Astrocyte (in vitro differentiated cells and primary cell): ENCODE results near the gene LRCOL1. TPM values are rescaled to one million over a fixed set of nuclear protein-coding genes. Genes with fewer than 3 reads are reported as not detected.

Experiments used
- DNase-seq: peaks from one replicate; pipeline ENCODE4 v3.0.0-alpha.2; 2010; ENCODE audit warnings: low read depth
- FAIRE-seq: peaks from 2 replicates; lab custom pipeline; 2011; peaks lifted over from hg19 to GRCh38; lab: Jason Lieb, UNC
- H2AFZ ChIP-seq: 2 replicates; pipeline ENCODE4 v1.6.0; 2012; ENCODE audit warnings: low read depth, low read length, inconsistent platforms
- H3K27ac ChIP-seq: 2 replicates; pipeline ENCODE4 v1.5.1; 2011; ENCODE audit warnings: low read depth, low read length, inconsistent platforms
- H3K27me3 ChIP-seq: 2 replicates; pipeline ENCODE4 v1.6.0; 2011; ENCODE audit warnings: low read length, inconsistent platforms; ENCODE audit not compliant: insufficient read depth
- H3K36me3 ChIP-seq: 2 replicates; pipeline ENCODE4 v1.5.1; 2011; ENCODE audit warnings: low read length, inconsistent platforms; ENCODE audit not compliant: insufficient read depth
- H3K4me1 ChIP-seq: 2 replicates; pipeline ENCODE4 v1.5.1; 2011; ENCODE audit warnings: low read length, inconsistent platforms; ENCODE audit not compliant: insufficient read depth
- H3K4me2 ChIP-seq: 2 replicates; pipeline ENCODE4 v1.6.0; 2012; ENCODE audit warnings: low read length, inconsistent platforms
- H3K4me3 ChIP-seq: 2 replicates; pipeline ENCODE4 v1.5.1; 2011; ENCODE audit warnings: low read depth, mild to moderate bottlenecking, low read length, inconsistent platforms; ENCODE audit not compliant: insufficient read depth
- H3K79me2 ChIP-seq: 2 replicates; pipeline ENCODE4 v1.6.0; 2012; ENCODE audit warnings: mild to moderate bottlenecking, low read length, inconsistent platforms; ENCODE audit not compliant: insufficient read depth
- H3K9ac ChIP-seq: 2 replicates; pipeline ENCODE4 v1.6.0; 2012; ENCODE audit warnings: mild to moderate bottlenecking, low read length, inconsistent platforms
- H3K9me3 ChIP-seq: 2 replicates; pipeline ENCODE4 v1.5.1; 2012; ENCODE audit warnings: low read depth, mild to moderate bottlenecking, low read length, inconsistent platforms; ENCODE audit not compliant: insufficient read depth
- H4K20me1 ChIP-seq: 2 replicates; pipeline ENCODE4 v1.6.0; 2012; ENCODE audit warnings: low read length, inconsistent platforms; ENCODE audit not compliant: insufficient read depth
- H3K27ac Mint-ChIP-seq: one replicate; pipeline ENCODE4 v1.8.0; 2021; ENCODE audit warnings: mild to moderate bottlenecking, mixed read lengths; ENCODE audit not compliant: unreplicated experiment
- H3K27me3 Mint-ChIP-seq: one replicate; pipeline ENCODE4 v1.8.0; 2021; ENCODE audit warnings: low read depth, mixed read lengths; ENCODE audit not compliant: unreplicated experiment
- H3K36me3 Mint-ChIP-seq: one replicate; pipeline ENCODE4 v1.8.0; 2021; ENCODE audit warnings: low read depth, mixed read lengths; ENCODE audit not compliant: unreplicated experiment
- H3K4me1 Mint-ChIP-seq: one replicate; pipeline ENCODE4 v1.8.0; 2021; ENCODE audit warnings: low read depth, mixed read lengths; ENCODE audit not compliant: unreplicated experiment
- H3K4me3 Mint-ChIP-seq: one replicate; pipeline ENCODE4 v1.8.0; 2021; ENCODE audit warnings: mild to moderate bottlenecking, moderate library complexity, mixed read lengths; ENCODE audit not compliant: unreplicated experiment
- H3K9me3 Mint-ChIP-seq: one replicate; pipeline ENCODE4 v1.8.0; 2021; ENCODE audit warnings: mild to moderate bottlenecking, mixed read lengths; ENCODE audit not compliant: unreplicated experiment
- CTCF ChIP-seq: IDR thresholded peaks from 2 replicates; pipeline ENCODE4 v1.5.1; 2011; ENCODE audit warnings: low read depth, mild to moderate bottlenecking, inconsistent platforms, low read length, moderate library complexity; ENCODE audit not compliant: insufficient read depth
- EZH2 ChIP-seq: IDR thresholded peaks from 2 replicates; pipeline ENCODE4 v1.6.1; 2012; ENCODE audit warnings: mild to moderate bottlenecking, low read length, inconsistent platforms; ENCODE audit not compliant: insufficient read depth
- total RNA-seq: library from RNA; stranded (reverse); gene quantifications from 2 replicates; pipeline ENCODE4 v1.2.1, GENCODE V29; 2021

LRCOL1 gene
- total RNA-seq, 1 donor from 2014 or later, result not detected

- no peak for TF ChIP-seq CTCF
- no peak for TF ChIP-seq EZH2
- no peaks in the 10 kb centered on the region for H3K9me3 Mint-ChIP-seq
- no peaks in the 10 kb centered on the region for H3K4me1 ChIP-seq
- H3K27me3 Mint-ChIP-seq, result peaks cover 4% of the 10 kb centered on the region
- H3K36me3 Mint-ChIP-seq, result peaks cover 13% of the 10 kb centered on the region
- H3K79me2 ChIP-seq, result no peaks in the 10 kb centered on the region
- no peak overlapping the region for H3K9ac ChIP-seq
- H4K20me1 ChIP-seq, result peaks cover 7% of the 10 kb centered on the region
- H3K27ac Mint-ChIP-seq, result no peak overlapping the region
- H3K4me3 ChIP-seq, result no peak overlapping the region
- no peak for FAIRE-seq
- H3K27me3 ChIP-seq, result no peaks in the 10 kb centered on the region
- H3K4me2 ChIP-seq, result no peak overlapping the region
- peaks cover 3% of the 10 kb centered on the region for H3K36me3 ChIP-seq
- no peak overlapping the region for H3K4me3 Mint-ChIP-seq
- DNase-seq, result no peak
- H3K9me3 ChIP-seq, result no peaks in the 10 kb centered on the region
- no peak overlapping the region for H3K27ac ChIP-seq
- no peak overlapping the region for H2AFZ ChIP-seq
- H3K4me1 Mint-ChIP-seq, result no peaks in the 10 kb centered on the region
These were observed 37.3 kb downstream of the LRCOL1 start for GRCh38 chr12:132572801-132573760.

GRCh38 chr12:132572106-132572505, 38.3 kb downstream of the LRCOL1 start:
- no peak overlapping the region for H3K4me2 ChIP-seq
- no peaks in the 10 kb centered on the region for H3K4me1 ChIP-seq
- no peaks in the 10 kb centered on the region for H3K9me3 Mint-ChIP-seq
- H3K4me1 Mint-ChIP-seq, result no peaks in the 10 kb centered on the region
- no peaks in the 10 kb centered on the region for H3K36me3 ChIP-seq
- TF ChIP-seq EZH2, result no peak
- no peak for TF ChIP-seq CTCF
- FAIRE-seq (no peak), DNase-seq (no peak)
- H3K27me3 ChIP-seq, result no peaks in the 10 kb centered on the region
- peaks cover 15% of the 10 kb centered on the region for H4K20me1 ChIP-seq
- H3K9me3 ChIP-seq, result no peaks in the 10 kb centered on the region
- H2AFZ ChIP-seq, result no peak overlapping the region
- no peak overlapping the region for H3K4me3 ChIP-seq
- no peak overlapping the region for H3K27ac ChIP-seq
- H3K36me3 Mint-ChIP-seq, result peaks cover 10% of the 10 kb centered on the region
- H3K4me3 Mint-ChIP-seq, result no peak overlapping the region
- H3K27me3 Mint-ChIP-seq, result peaks cover 4% of the 10 kb centered on the region
- no peaks in the 10 kb centered on the region for H3K79me2 ChIP-seq
- no peak overlapping the region for H3K9ac ChIP-seq
- H3K27ac Mint-ChIP-seq, result no peak overlapping the region

- peaks cover 10% of the 10 kb centered on the region for H3K36me3 Mint-ChIP-seq
- Histone ChIP-seq H3K27ac (no peak overlapping the region), H4K20me1 (peaks cover 20% of the 10 kb centered on the region), H3K4me1 (no peaks in the 10 kb centered on the region), H3K9me3 (no peaks in the 10 kb centered on the region), H3K4me3 (no peak overlapping the region), H3K9ac (no peak overlapping the region), H3K27me3 (no peaks in the 10 kb centered on the region), H2AFZ (no peak overlapping the region), H3K79me2 (no peaks in the 10 kb centered on the region), H3K4me2 (no peak overlapping the region), H3K36me3 (no peaks in the 10 kb centered on the region)
- no peaks in the 10 kb centered on the region for H3K4me1 Mint-ChIP-seq
- no peak overlapping the region for H3K27ac Mint-ChIP-seq
- no peak for FAIRE-seq
- no peak overlapping the region for H3K4me3 Mint-ChIP-seq
- no peaks in the 10 kb centered on the region for H3K9me3 Mint-ChIP-seq
- peaks cover 4% of the 10 kb centered on the region for H3K27me3 Mint-ChIP-seq
- no peak for DNase-seq
- TF ChIP-seq CTCF (no peak), EZH2 (no peak)
These were observed 38.8 kb downstream of the LRCOL1 start for GRCh38 chr12:132571598-132571997.
